Suprapubic skin (tissue), 4 donors: ENCODE measurements around the gene HOTAIR. TPM values are rescaled to one million over a fixed set of nuclear protein-coding genes. Genes with fewer than 3 reads are reported as not detected.

Experiments used
- DNase-seq, 2 donors: peaks; one replicate each; pipeline ENCODE4 v3.0.0-alpha.2; 2019; ENCODE audit warnings: low spot score in 2 of 2
- H3K27ac ChIP-seq: fragments of 200-600 bp; sonication (generic); one replicate; pipeline ENCODE4 v1.5.1; 2019
- H3K27me3 ChIP-seq: fragments of 200-600 bp; sonication (generic); one replicate; pipeline ENCODE4 v1.5.1; 2019
- H3K36me3 ChIP-seq: fragments of 200-600 bp; sonication (generic); one replicate; pipeline ENCODE4 v1.5.1; 2019
- H3K4me1 ChIP-seq: fragments of 200-600 bp; sonication (generic); one replicate; pipeline ENCODE4 v1.5.1; 2019
- H3K4me3 ChIP-seq: fragments of 200-600 bp; sonication (generic); one replicate; pipeline ENCODE4 v1.5.1; 2019; ENCODE audit warnings: mild to moderate bottlenecking
- H3K9me3 ChIP-seq: fragments of 200-600 bp; sonication (generic); one replicate; pipeline ENCODE4 v1.5.1; 2019
- EP300 ChIP-seq: sonication (generic); formaldehyde crosslinking; IDR thresholded peaks from one replicate; pipeline ENCODE4 v1.6.1; 2017; ENCODE audit warnings: antibody characterized with exemption
- POLR2A ChIP-seq, 2 donors: fragments of 450-650 bp; IDR thresholded peaks; one replicate each; pipeline ENCODE4 v1.6.1; 2017; ENCODE audit warnings: antibody characterized with exemption in 2 of 2, mild to moderate bottlenecking in 2 of 2, moderate library complexity in 2 of 2
- POLR2AphosphoS5 ChIP-seq, 3 donors: sonication (generic); formaldehyde crosslinking; IDR thresholded peaks; one replicate each; pipeline ENCODE4 v1.6.1; 2017; ENCODE audit warnings: antibody characterized with exemption in 3 of 3
- WGBS: methylation state at CpG from one replicate; pipeline ENCODE4 v1.1.5; 2018; 5-methylcytosine and 5-hydroxymethylcytosine counted together
- total RNA-seq, 4 donors: library from RNA; depleted of rRNA; stranded (reverse); fragments of >200 nt; gene quantifications; one replicate each; pipeline ENCODE4 v1.1.0, GENCODE V29; 2016
- TF ChIP-seq, protein P1 (sequence below), 2 donors: fragments of 200-600 bp in 1 of 2; fragments of 450-650 bp in 1 of 2; sonication (generic) in 1 of 2; IDR thresholded peaks; one replicate each; pipeline ENCODE4 v1.5.1; 2016 to 2019; ENCODE audit warnings: antibody characterized with exemption in 2 of 2, mild to moderate bottlenecking in 1 of 2, moderate library complexity in 1 of 2

Gene HOTAIR
- total RNA-seq, 4 donors from 2014 or later = 1.4 to 15.7 (median 10.7) TPM

DNA sequence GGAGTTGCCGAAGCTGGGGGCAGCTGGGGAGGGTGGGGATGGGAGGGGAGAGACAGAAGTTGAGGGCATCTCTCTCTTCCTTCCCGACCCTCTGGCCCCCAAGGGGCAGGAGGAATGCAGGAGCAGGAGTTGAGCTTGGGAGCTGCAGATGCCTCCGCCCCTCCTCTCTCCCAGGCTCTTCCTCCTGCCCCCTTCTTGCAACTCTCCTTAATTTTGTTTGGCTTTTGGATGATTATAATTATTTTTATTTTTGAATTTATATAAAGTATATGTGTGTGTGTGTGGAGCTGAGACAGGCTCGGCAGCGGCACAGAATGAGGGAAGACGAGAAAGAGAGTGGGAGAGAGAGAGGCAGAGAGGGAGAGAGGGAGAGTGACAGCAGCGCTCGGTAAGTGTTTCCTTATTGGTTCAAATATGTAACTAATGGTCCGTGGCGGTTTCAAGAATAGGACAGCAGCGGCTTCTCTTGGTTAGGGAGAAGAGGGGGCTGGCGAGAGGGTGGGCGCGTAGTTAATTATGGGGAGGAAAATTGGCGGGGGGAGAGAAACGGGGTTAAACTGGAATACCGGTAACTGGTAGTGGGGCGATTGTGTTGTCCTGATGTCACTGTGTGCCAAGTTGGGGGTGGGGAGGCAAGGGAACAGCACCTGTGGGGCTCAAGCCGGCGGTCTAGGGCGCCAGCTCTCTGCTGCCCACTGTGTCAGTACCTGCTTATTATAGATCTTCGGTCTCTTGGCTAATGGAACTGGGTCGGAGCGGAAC, 42.5 kb upstream of the HOTAIR start:
- TF ChIP-seq POLR2AphosphoS5 (IDR thresholded peaks at IDR 0.05) = no peak
- no peak for TF ChIP-seq POLR2A (IDR thresholded peaks at IDR 0.05)
- no peak for TF ChIP-seq EP300
- TF ChIP-seq, protein P1, sequence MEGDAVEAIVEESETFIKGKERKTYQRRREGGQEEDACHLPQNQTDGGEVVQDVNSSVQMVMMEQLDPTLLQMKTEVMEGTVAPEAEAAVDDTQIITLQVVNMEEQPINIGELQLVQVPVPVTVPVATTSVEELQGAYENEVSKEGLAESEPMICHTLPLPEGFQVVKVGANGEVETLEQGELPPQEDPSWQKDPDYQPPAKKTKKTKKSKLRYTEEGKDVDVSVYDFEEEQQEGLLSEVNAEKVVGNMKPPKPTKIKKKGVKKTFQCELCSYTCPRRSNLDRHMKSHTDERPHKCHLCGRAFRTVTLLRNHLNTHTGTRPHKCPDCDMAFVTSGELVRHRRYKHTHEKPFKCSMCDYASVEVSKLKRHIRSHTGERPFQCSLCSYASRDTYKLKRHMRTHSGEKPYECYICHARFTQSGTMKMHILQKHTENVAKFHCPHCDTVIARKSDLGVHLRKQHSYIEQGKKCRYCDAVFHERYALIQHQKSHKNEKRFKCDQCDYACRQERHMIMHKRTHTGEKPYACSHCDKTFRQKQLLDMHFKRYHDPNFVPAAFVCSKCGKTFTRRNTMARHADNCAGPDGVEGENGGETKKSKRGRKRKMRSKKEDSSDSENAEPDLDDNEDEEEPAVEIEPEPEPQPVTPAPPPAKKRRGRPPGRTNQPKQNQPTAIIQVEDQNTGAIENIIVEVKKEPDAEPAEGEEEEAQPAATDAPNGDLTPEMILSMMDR (IDR thresholded peaks at IDR 0.05) = no peak
- no peaks in the 10 kb centered on the region for H3K9me3 ChIP-seq
- H3K4me1 ChIP-seq = peaks cover 82% of the 10 kb centered on the region
- 2% methylated on average over 24 of the region's 24 CpGs for WGBS
- peak overlapping the region; percentile 98 for H3K27ac ChIP-seq
- H3K4me3 ChIP-seq = peak overlapping the region; percentile 78
- H3K36me3 ChIP-seq = no peaks in the 10 kb centered on the region
- no peak for DNase-seq
- H3K27me3 ChIP-seq = peaks cover 20% of the 10 kb centered on the region

DNA sequence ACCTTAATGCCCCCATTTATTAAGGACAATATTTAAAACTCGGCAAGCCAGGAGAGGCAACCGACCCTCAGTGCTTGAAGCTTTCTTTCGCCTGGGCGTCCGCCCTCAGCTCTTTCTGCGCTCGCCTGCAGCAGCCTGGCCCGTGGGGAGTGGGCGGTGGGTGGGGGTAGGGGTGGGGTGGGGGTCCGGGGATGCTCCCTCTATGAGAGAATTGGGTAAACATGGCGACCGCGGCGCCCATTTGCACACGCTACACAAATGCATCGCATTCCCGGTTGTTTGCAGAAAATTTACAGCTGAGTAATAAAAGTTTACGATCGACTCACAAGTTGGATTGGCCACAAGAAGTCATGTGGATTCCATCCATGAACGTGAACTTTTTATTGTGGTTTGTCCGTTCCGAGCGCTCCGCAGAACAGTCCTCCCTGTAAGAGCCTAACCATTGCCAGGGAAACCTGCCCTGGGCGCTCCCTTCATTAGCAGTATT, 41.8 kb upstream of the HOTAIR start:
- WGBS = 1% methylated on average over 25 of the region's 25 CpGs
- H3K27me3 ChIP-seq = peaks cover 20% of the 10 kb centered on the region

GRCh38 chr12:54016051-54016450, 41.3 kb upstream of the HOTAIR start:
- Histone ChIP-seq H3K9me3 (no peaks in the 10 kb centered on the region), H3K27me3 (peaks cover 18% of the 10 kb centered on the region), H3K36me3 (no peaks in the 10 kb centered on the region), H3K27ac (peak overlapping the region; percentile 98), H3K4me1 (peaks cover 78% of the 10 kb centered on the region), H3K4me3 (peak overlapping the region; percentile 78)
- TF ChIP-seq POLR2AphosphoS5 (IDR thresholded peaks at IDR 0.05) = no peak
- TF ChIP-seq, protein P1 (IDR thresholded peaks at IDR 0.05) = no peak
- TF ChIP-seq POLR2A (IDR thresholded peaks at IDR 0.05) = no peak
- no peak for TF ChIP-seq EP300
- WGBS = 12% methylated on average over 3 of the region's 3 CpGs
- no peak for DNase-seq

More for the DNA sequence above, 41.8 kb upstream of the HOTAIR start:
- H3K36me3 ChIP-seq = no peaks in the 10 kb centered on the region
- TF ChIP-seq POLR2A (IDR thresholded peaks at IDR 0.05) (no peak), POLR2AphosphoS5 (IDR thresholded peaks at IDR 0.05) (no peak), EP300 (no peak)
- TF ChIP-seq, protein P1 (IDR thresholded peaks at IDR 0.05) = no peak
- peaks cover 79% of the 10 kb centered on the region for H3K4me1 ChIP-seq
- no peaks in the 10 kb centered on the region for H3K9me3 ChIP-seq
- H3K27ac ChIP-seq = peak overlapping the region; percentile 98
- H3K4me3 ChIP-seq = peak overlapping the region; percentile 78
- DNase-seq = no peak

DNA sequence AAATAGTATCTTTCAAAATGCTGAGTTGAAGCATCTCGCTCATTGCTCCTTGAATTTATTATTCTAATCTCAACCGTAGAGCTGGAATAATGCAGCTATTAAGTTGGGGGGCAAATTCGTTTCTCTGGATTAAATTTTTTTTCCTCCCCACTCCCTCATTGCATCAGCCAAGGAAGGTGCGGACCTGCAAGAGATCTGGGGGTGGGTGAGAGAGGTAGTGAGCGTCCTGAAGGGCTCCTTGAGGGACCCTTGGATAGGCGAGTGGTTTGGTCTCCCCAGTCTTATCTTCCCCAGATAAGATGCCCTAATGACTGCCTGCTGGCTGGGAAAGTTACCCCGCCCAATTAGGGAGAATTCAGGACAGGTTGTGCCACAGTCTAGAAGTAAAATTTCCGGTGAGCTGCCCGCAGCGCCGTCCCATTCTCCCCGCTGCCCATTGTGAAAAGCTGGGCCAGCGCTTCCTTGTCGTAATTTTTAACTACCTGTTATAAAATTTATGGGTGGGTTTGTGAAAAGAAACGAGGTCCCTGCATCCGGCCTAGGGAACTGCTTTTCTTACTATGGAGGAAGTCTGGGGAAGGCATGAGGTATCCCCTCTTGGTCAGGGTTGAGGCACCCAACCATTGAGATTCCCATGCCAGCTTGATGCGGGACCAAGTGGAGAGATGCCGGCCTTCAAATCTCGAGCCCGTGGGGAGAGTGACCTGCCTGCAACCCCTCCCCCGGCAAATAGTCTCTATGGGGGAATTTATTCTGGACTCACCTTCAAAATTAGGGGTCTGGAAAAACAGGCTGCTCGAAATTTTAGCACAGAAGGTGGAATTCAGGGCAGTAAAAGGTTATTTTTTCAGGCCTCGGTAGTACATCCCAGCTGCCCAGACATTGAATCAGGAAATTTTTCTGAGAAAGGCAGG, 40.5 kb upstream of the HOTAIR start:
- DNase-seq = no peak
- 67% methylated on average over 23 of the region's 23 CpGs for WGBS
- TF ChIP-seq, protein P1 (IDR thresholded peaks at IDR 0.05) = no peak
- TF ChIP-seq POLR2A (IDR thresholded peaks at IDR 0.05) (no peak), EP300 (no peak), POLR2AphosphoS5 (IDR thresholded peaks at IDR 0.05) (no peak)
- Histone ChIP-seq H3K27me3 (peaks cover 17% of the 10 kb centered on the region), H3K27ac (peak overlapping the region; percentile 98), H3K9me3 (no peaks in the 10 kb centered on the region), H3K4me3 (peak overlapping the region; percentile 36), H3K36me3 (no peaks in the 10 kb centered on the region), H3K4me1 (peaks cover 75% of the 10 kb centered on the region)
